Spleen (tissue), 7 donors: ENCODE results near the gene NFATC2.

ENCODE experiments used
- POLR2A ChIP-seq, 3 donors: fragments of 450-650 bp; IDR thresholded peaks; one replicate each; pipeline ENCODE4 v1.5.1; 2017; ENCODE audit warnings: antibody characterized with exemption in 3 of 3, mild to moderate bottlenecking in 1 of 3
- TF ChIP-seq, protein P1 (sequence below), 11 experiments: fragments of 200-600 bp in 7 of 11; fragments of 450-650 bp in 4 of 11; sonication (generic) in 4 of 11; IDR thresholded peaks in 8 of 11; conservative IDR thresholded peaks in 3 of 11; 1 replicate in 7 of 11; 2 replicates in 4 of 11; pipeline versions ENCODE4 v1.4.0 to v1.8.0; 2016 to 2021; ENCODE audit warnings: antibody characterized with exemption in 11 of 11, inconsistent platforms in 4 of 11, mild to moderate bottlenecking in 1 of 11
- donor health status: DM: no; HTN: no; CAD: no; lungs with moderate emphysema.
- donor health status: DM: no; HTN: no; CAD: no.
- donor health status: DM: no; HTN: no; CAD: no.

DNA sequence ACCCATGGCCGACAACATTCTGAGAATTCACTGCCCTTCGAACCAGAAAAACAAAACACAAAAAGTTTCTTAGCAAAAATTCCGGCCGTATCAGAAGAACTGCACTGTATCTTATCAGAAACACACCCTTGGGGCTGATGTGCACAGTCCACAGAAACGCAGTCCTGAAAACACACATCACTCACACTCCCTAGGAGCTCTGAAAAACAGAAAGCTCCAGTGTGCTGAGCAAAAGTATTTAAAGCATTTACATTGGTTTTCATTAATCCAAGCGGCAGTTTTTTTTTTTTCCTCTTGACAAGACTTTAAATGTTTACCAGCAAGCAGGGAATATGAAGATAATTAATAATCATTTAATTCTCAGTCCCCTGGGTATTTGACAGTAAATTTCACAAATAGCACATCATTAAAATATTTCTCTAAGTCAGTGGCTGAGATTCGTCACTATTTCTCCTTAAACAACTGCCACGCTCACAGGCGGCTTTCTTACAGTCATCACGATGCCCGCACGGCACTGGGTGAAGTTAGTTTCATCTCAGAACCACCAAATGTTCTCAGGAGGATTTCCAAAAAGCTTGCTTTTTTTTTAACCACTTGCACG is 13.3 kb downstream of the NFATC2 start:
- TF ChIP-seq POLR2A (IDR thresholded peaks at IDR 0.05): no peak
- TF ChIP-seq, protein P1, sequence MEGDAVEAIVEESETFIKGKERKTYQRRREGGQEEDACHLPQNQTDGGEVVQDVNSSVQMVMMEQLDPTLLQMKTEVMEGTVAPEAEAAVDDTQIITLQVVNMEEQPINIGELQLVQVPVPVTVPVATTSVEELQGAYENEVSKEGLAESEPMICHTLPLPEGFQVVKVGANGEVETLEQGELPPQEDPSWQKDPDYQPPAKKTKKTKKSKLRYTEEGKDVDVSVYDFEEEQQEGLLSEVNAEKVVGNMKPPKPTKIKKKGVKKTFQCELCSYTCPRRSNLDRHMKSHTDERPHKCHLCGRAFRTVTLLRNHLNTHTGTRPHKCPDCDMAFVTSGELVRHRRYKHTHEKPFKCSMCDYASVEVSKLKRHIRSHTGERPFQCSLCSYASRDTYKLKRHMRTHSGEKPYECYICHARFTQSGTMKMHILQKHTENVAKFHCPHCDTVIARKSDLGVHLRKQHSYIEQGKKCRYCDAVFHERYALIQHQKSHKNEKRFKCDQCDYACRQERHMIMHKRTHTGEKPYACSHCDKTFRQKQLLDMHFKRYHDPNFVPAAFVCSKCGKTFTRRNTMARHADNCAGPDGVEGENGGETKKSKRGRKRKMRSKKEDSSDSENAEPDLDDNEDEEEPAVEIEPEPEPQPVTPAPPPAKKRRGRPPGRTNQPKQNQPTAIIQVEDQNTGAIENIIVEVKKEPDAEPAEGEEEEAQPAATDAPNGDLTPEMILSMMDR (IDR thresholded peaks at IDR 0.05 in 8 of 11, conservative IDR thresholded peaks at IDR 0.05 in 3 of 11): no peak
